Activated T-helper 2 cell treated with anti-CD3 and anti-CD28 coated beads, Interferon-gamma antibody, Interleukin-2, Interleukin-4, amounts not matched to agents 10 μg/mL and 5 μg/mL and 100 μg/mL, durations not matched to agents 14 hours and 24 hours and 36 hours (primary cell): Measurements from ENCODE around the gene ARHGEF9. TPM values are rescaled to one million over a fixed set of nuclear protein-coding genes. Genes with fewer than 3 reads are reported as not detected.

Experiments used
- DNase-seq: peaks from one replicate; pipeline ENCODE4 v3.0.0; 2021; ENCODE audit warnings: low spot score
- H3K27ac Mint-ChIP-seq: one replicate; pipeline ENCODE4 v1.8.0; 2021; ENCODE audit warnings: mixed read lengths
- H3K27me3 Mint-ChIP-seq: one replicate; pipeline ENCODE4 v1.8.0; 2021; ENCODE audit warnings: low read depth, mixed read lengths
- H3K36me3 Mint-ChIP-seq: one replicate; pipeline ENCODE4 v1.8.0; 2021; ENCODE audit warnings: low read depth, mixed read lengths
- H3K4me1 Mint-ChIP-seq: one replicate; pipeline ENCODE4 v1.8.0; 2021; ENCODE audit warnings: low read depth, mixed read lengths
- H3K4me3 Mint-ChIP-seq: one replicate; pipeline ENCODE4 v1.8.0; 2021; ENCODE audit warnings: low read depth, mild to moderate bottlenecking, moderate library complexity, mixed read lengths
- H3K9me3 Mint-ChIP-seq: one replicate; pipeline ENCODE4 v1.8.0; 2021; ENCODE audit warnings: mixed read lengths
- intact Hi-C: fragments of 100-400 bp; cut with micrococcal nuclease; formaldehyde crosslinking; loops from one replicate; pipeline ENCODE4 v1.15.1; 2023
- total RNA-seq: library from RNA; stranded (reverse); gene quantifications from 2 replicates; pipeline ENCODE4 v1.2.3, GENCODE V29; 2022

ARHGEF9 gene
- total RNA-seq, 1 donor from 2014 or later: 20.4 TPM

DNA sequence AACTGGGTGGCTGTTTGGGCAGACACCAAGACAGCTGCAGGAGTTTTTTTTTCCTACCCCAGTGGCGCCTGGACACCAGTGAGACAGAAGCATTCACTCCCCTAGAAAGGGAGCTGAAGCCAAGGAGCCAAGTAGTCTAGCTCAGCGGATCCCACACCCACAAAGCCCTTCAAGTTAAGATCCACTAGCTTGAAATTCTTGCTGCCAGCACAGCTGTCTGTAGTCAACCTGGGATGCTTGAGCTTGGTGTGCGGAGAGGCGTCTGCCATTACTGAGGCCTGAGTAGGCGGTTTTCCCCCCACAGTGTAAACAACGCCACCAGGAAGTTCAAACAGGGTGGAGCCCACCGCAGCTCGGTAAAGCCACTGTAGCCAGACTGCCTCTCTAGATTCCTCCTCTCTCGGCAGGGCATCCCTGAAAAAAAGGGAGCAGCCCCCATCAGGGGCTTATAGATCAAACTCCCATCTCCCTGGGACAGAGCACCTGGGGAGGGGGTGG lies 171.4 kb downstream of the ARHGEF9 start:
- DNase-seq: no peak
- intact Hi-C loops: no loop called here
- no peaks in the 10 kb centered on the region for H3K4me1 Mint-ChIP-seq
- no peaks in the 10 kb centered on the region for H3K36me3 Mint-ChIP-seq
- H3K27ac Mint-ChIP-seq: no peak overlapping the region
- H3K4me3 Mint-ChIP-seq: no peak overlapping the region
- no peaks in the 10 kb centered on the region for H3K9me3 Mint-ChIP-seq
- no peaks in the 10 kb centered on the region for H3K27me3 Mint-ChIP-seq

DNA sequence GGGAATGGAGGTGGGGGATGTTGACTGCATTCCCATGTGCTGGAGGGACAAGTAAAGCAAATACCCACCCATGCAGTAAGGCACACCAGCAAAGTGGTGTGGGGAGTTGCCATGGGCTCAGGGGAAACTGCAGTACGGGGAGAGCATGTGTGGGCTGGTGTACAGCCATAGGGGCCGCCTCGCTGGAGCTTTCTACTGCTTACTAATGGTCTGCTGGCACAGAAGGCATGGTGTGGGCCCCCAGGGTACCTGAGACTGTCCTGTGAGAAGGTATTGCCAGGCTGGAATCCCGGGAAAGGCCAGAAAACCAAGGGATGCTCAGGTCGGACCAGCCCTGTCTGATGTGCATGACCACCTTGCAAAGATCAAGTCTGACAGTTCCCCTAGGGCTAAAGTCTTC lies 199.1 kb downstream of the ARHGEF9 start:
- no peak for DNase-seq
- H3K27ac Mint-ChIP-seq: no peak overlapping the region
- H3K36me3 Mint-ChIP-seq: no peaks in the 10 kb centered on the region
- no peak overlapping the region for H3K4me3 Mint-ChIP-seq
- intact Hi-C loops: no loop called here
- no peaks in the 10 kb centered on the region for H3K27me3 Mint-ChIP-seq
- no peaks in the 10 kb centered on the region for H3K9me3 Mint-ChIP-seq
- H3K4me1 Mint-ChIP-seq: no peaks in the 10 kb centered on the region
